T-helper 22 cell (primary cell): ENCODE measurements around the gene NDUFS6.

ENCODE experiments used
- DNase-seq: peaks from one replicate; pipeline ENCODE4 v3.0.0-alpha.2; 2020; ENCODE audit warnings: low read depth

NDUFS6 gene

GRCh38 chr5:1817261-1818043 lies 16.2 kb downstream of the NDUFS6 start:
- DNase-seq, result no peak

- DNase-seq, result no peak
These were observed 17.6 kb downstream of the NDUFS6 start for GRCh38 chr5:1818784-1819183.

GRCh38 chr5:1819458-1819857 lies 18.3 kb downstream of the NDUFS6 start:
- DNase-seq, result no peak

GRCh38 chr5:1820381-1820780 lies 19.2 kb downstream of the NDUFS6 start:
- no peak for DNase-seq

- DNase-seq, result no peak
These were observed 19.7 kb downstream of the NDUFS6 start for GRCh38 chr5:1820926-1821325.

- no peak for DNase-seq
These were observed 20.7 kb downstream of the NDUFS6 start for GRCh38 chr5:1821862-1822261.

- no peak for DNase-seq
These were observed 22.3 kb downstream of the NDUFS6 start for GRCh38 chr5:1823381-1824034.

- no peak for DNase-seq
These were observed 23.1 kb downstream of the NDUFS6 start for GRCh38 chr5:1824109-1824821.

GRCh38 chr5:1824903-1825841 lies 24.0 kb downstream of the NDUFS6 start:
- no peak for DNase-seq

- DNase-seq, result no peak
These were observed 25.2 kb downstream of the NDUFS6 start for GRCh38 chr5:1826235-1826980.

GRCh38 chr5:1827025-1827885 lies 26.0 kb downstream of the NDUFS6 start:
- no peak for DNase-seq

GRCh38 chr5:1827886-1828397 lies 26.7 kb downstream of the NDUFS6 start:
- no peak for DNase-seq

- DNase-seq, result no peak
These were observed 29.5 kb downstream of the NDUFS6 start for GRCh38 chr5:1830571-1831228.

GRCh38 chr5:1831257-1831656 lies 30.1 kb downstream of the NDUFS6 start:
- DNase-seq, result no peak

- DNase-seq, result no peak
These were observed 30.6 kb downstream of the NDUFS6 start for GRCh38 chr5:1831677-1832313.

- DNase-seq, result no peak
These were observed 31.5 kb downstream of the NDUFS6 start for GRCh38 chr5:1832511-1833250.

GRCh38 chr5:1833264-1834021 lies 32.2 kb downstream of the NDUFS6 start:
- no peak for DNase-seq
